ENCODE measurements around the gene KRTAP6-1.

GRCh38 chr21:30638686-30639085, 25.0 kb upstream of the KRTAP6-1 start:
- TF ChIP-seq CTCF (conservative IDR thresholded peaks at IDR 0.05; ENCODE audit: low read depth, low read length) (no peak), EZH2 (IDR thresholded peaks at IDR 0.05; ENCODE audit: borderline replicate concordance, low read depth, low read length, poor library complexity, severe bottlenecking) (no peak)
